ENCODE measurements around the gene SPINK4. TPM values are rescaled to one million over a fixed set of nuclear protein-coding genes. Genes with fewer than 3 reads are reported as not detected.

Gene SPINK4
- total and polyA plus RNA-seq, 7 donors = 0.34 TPM; not detected in 6

- DNase-seq (no peak), ATAC-seq (no peak)
- H3K9me3 ChIP-seq = no peaks in the 10 kb centered on the region
- H3K27ac ChIP-seq = no peak overlapping the region
- TF ChIP-seq CTCF (IDR thresholded peaks at IDR 0.05) = no peak
- intact Hi-C loops (cut with DNase I) = no loop called here
- no peaks in the 10 kb centered on the region for H3K4me1 ChIP-seq
- peaks cover 7 to 41% of the 10 kb centered on the region in 2 donors for H3K36me3 ChIP-seq (ENCODE audit: insufficient read depth in 1 of 2, low read depth in 1 of 2)
- 70 to 84% (median 72%) methylated on average over 6 of the region's 6 CpGs for WGBS, 3 donors
- no peaks in the 10 kb centered on the region for H3K27me3 ChIP-seq (ENCODE audit: insufficient read depth in 3 of 3, low read length in 2 of 3)
- no peak overlapping the region for H3K4me3 ChIP-seq
These were observed 9.2 kb downstream of the SPINK4 start for GRCh38 chr9:33249087-33249658.

GRCh38 chr9:33249983-33250382 is 10.0 kb downstream of the SPINK4 start:
- intact Hi-C loops (cut with DNase I) = no loop called here
- H3K9me3 ChIP-seq = no peaks in the 10 kb centered on the region
- H3K27ac ChIP-seq = no peak overlapping the region
- TF ChIP-seq CTCF (IDR thresholded peaks at IDR 0.05) = no peak
- peaks cover 15 to 49% of the 10 kb centered on the region in 2 donors for H3K36me3 ChIP-seq (ENCODE audit: insufficient read depth in 1 of 2, low read depth in 1 of 2)
- H3K4me1 ChIP-seq = no peaks in the 10 kb centered on the region
- 92 to 100% (median 98%) methylated on average over 2 of the region's 2 CpGs for WGBS, 3 donors
- no peak overlapping the region for H3K4me3 ChIP-seq
- DNase-seq (no peak), ATAC-seq (no peak)
- no peaks in the 10 kb centered on the region for H3K27me3 ChIP-seq (ENCODE audit: insufficient read depth in 3 of 3, low read length in 2 of 3)

- WGBS, 3 donors = 30 to 61% (median 50%) methylated on average over 1 of the region's 1 CpG
- ATAC-seq = peak; percentile 35 to 57 (median 45)
- DNase-seq = no peak
- no peak overlapping the region for H3K4me3 ChIP-seq
- no peaks in the 10 kb centered on the region for H3K4me1 ChIP-seq
- intact Hi-C loops (cut with DNase I) = no loop called here
- H3K36me3 ChIP-seq (ENCODE audit: insufficient read depth in 1 of 2, low read depth in 1 of 2) = peaks cover 20 to 54% of the 10 kb centered on the region in 2 donors
- TF ChIP-seq CTCF (IDR thresholded peaks at IDR 0.05) = no peak
- no peaks in the 10 kb centered on the region for H3K9me3 ChIP-seq
- no peaks in the 10 kb centered on the region for H3K27me3 ChIP-seq (ENCODE audit: insufficient read depth in 3 of 3, low read length in 2 of 3)
- no peak overlapping the region for H3K27ac ChIP-seq
These were observed 10.6 kb downstream of the SPINK4 start for GRCh38 chr9:33250458-33250995.

GRCh38 chr9:33254211-33254610 is 14.2 kb downstream of the SPINK4 start:
- no peaks in the 10 kb centered on the region for H3K27me3 ChIP-seq (ENCODE audit: insufficient read depth in 3 of 3, low read length in 2 of 3)
- no peaks in the 10 kb centered on the region for H3K9me3 ChIP-seq
- intact Hi-C loops (cut with DNase I) = no loop called here
- DNase-seq (no peak), ATAC-seq (no peak)
- H3K36me3 ChIP-seq (ENCODE audit: insufficient read depth in 1 of 2, low read depth in 1 of 2) = peaks cover 35 to 83% of the 10 kb centered on the region in 2 donors
- no peak for TF ChIP-seq CTCF (IDR thresholded peaks at IDR 0.05)
- no peak overlapping the region for H3K4me3 ChIP-seq
- WGBS, 3 donors = 92 to 100% (median 96%) methylated on average over 4 of the region's 4 CpGs
- H3K27ac ChIP-seq = no peak overlapping the region
- H3K4me1 ChIP-seq = peaks cover 24% of the 10 kb centered on the region

GRCh38 chr9:33255014-33255413 is 15.0 kb downstream of the SPINK4 start:
- H3K4me3 ChIP-seq = no peak overlapping the region
- peaks cover 24% of the 10 kb centered on the region for H3K4me1 ChIP-seq
- no peak for TF ChIP-seq CTCF (IDR thresholded peaks at IDR 0.05)
- H3K36me3 ChIP-seq (ENCODE audit: insufficient read depth in 1 of 2, low read depth in 1 of 2) = peaks cover 35 to 91% of the 10 kb centered on the region in 2 donors
- 91 to 93% (median 91%) methylated on average over 8 of the region's 8 CpGs for WGBS, 3 donors
- H3K27ac ChIP-seq = no peak overlapping the region
- intact Hi-C loops (cut with DNase I) = no loop called here
- H3K9me3 ChIP-seq = no peaks in the 10 kb centered on the region
- no peaks in the 10 kb centered on the region for H3K27me3 ChIP-seq (ENCODE audit: insufficient read depth in 3 of 3, low read length in 2 of 3)
- ATAC-seq (no peak), DNase-seq (no peak)
